WTC11 (cell line): ENCODE results near the gene IL36G. TPM values are rescaled to one million over a fixed set of nuclear protein-coding genes. Genes with fewer than 3 reads are reported as not detected.

Experiments used
- ATAC-seq: fragments of 200-7000 bp; cut with Tn5 transposase; 2 replicates; pipeline ENCODE4 v1.10.0; 2021; ENCODE audit warnings: mild to moderate bottlenecking, moderate library complexity
- CTCF ChIA-PET: fragments of 300-600 bp; sonication (Branson Sonifier 250); formaldehyde crosslinking; loops from one replicate; lab custom pipeline; 2021; ENCODE audit warnings: antibody characterized with exemption; lab: Charles Lee
- POLR2A ChIA-PET: fragments of 350-600 bp; sonication (Branson Sonifier 250); formaldehyde crosslinking; loops from one replicate; lab custom pipeline; 2021; ENCODE audit warnings: antibody characterized with exemption; lab: Charles Lee
- DNase-seq: peaks from one replicate; pipeline ENCODE4 v3.0.0; 2021; ENCODE audit warnings: low spot score
- H3K27ac Mint-ChIP-seq: 2 replicates; pipeline ENCODE4 v1.8.0; 2021; ENCODE audit warnings: mixed read lengths
- H3K27me3 Mint-ChIP-seq: 2 replicates; pipeline ENCODE4 v1.8.0; 2021; ENCODE audit warnings: low read depth, mild to moderate bottlenecking, moderate library complexity, mixed read lengths
- H3K36me3 Mint-ChIP-seq: 2 replicates; pipeline ENCODE4 v1.8.0; 2021; ENCODE audit warnings: mixed read lengths
- H3K4me1 Mint-ChIP-seq: 2 replicates; pipeline ENCODE4 v1.8.0; 2022; ENCODE audit warnings: mixed read lengths
- H3K4me3 Mint-ChIP-seq: 2 replicates; pipeline ENCODE4 v1.8.0; 2021; ENCODE audit warnings: mild to moderate bottlenecking, moderate library complexity, mixed read lengths
- H3K9me3 Mint-ChIP-seq: 2 replicates; pipeline ENCODE4 v1.8.0; 2021; ENCODE audit warnings: mixed read lengths
- AFF4 ChIP-seq: sonication (generic); formaldehyde crosslinking; IDR thresholded peaks from 2 replicates; pipeline ENCODE4 v1.8.1; 2023; ENCODE audit warnings: mild to moderate bottlenecking, missing genetic modification reagents, borderline replicate concordance
- ATF1 ChIP-seq: sonication (generic); formaldehyde crosslinking; IDR thresholded peaks from 2 replicates; pipeline ENCODE4 v1.8.1; 2023; ENCODE audit warnings: mild to moderate bottlenecking, moderate library complexity, missing genetic modification reagents
- ATF3 ChIP-seq: sonication (generic); formaldehyde crosslinking; conservative IDR thresholded peaks from 2 replicates; pipeline ENCODE4 v1.8.1; 2022; ENCODE audit warnings: mild to moderate bottlenecking, missing genetic modification reagents
- ATF6 ChIP-seq: sonication (generic); formaldehyde crosslinking; IDR thresholded peaks from 2 replicates; pipeline ENCODE4 v1.8.1; 2023; ENCODE audit warnings: mild to moderate bottlenecking, missing genetic modification reagents
- CDX4 ChIP-seq: fragments of 250-450 bp; sonication (Bioruptor Pico); IDR thresholded peaks from 2 replicates; pipeline ENCODE4 v1.9.0; 2021; ENCODE audit warnings: moderate library complexity, mild to moderate bottlenecking, inconsistent platforms, borderline replicate concordance
- CREB1 ChIP-seq: sonication (generic); formaldehyde crosslinking; IDR thresholded peaks from 2 replicates; pipeline ENCODE4 v1.8.0; 2023; ENCODE audit warnings: mild to moderate bottlenecking, missing genetic modification reagents
- ELF4 ChIP-seq: sonication (generic); formaldehyde crosslinking; IDR thresholded peaks from 2 replicates; pipeline ENCODE4 v1.8.1; 2022; ENCODE audit warnings: low read depth, mild to moderate bottlenecking, moderate library complexity, missing genetic modification reagents
- EMX1 ChIP-seq: fragments of 250-450 bp; sonication (Bioruptor Pico); IDR thresholded peaks from 2 replicates; pipeline ENCODE4 v1.8.0; 2021; ENCODE audit warnings: mild to moderate bottlenecking
- FOXK1 ChIP-seq: sonication (generic); formaldehyde crosslinking; IDR thresholded peaks from 2 replicates; pipeline ENCODE4 v1.8.0; 2022; ENCODE audit warnings: mild to moderate bottlenecking, moderate library complexity, missing genetic modification reagents
- FOXP1 ChIP-seq: sonication (generic); formaldehyde crosslinking; IDR thresholded peaks from 2 replicates; pipeline ENCODE4 v1.8.0; 2022; ENCODE audit warnings: missing genetic modification reagents, mild to moderate bottlenecking, moderate library complexity, borderline replicate concordance
- GABPB1 ChIP-seq: sonication (generic); formaldehyde crosslinking; IDR thresholded peaks from 2 replicates; pipeline ENCODE4 v1.8.1; 2023; ENCODE audit warnings: mild to moderate bottlenecking, missing genetic modification reagents
- JUN ChIP-seq: sonication (generic); formaldehyde crosslinking; IDR thresholded peaks from 2 replicates; pipeline ENCODE4 v1.8.0; 2023; ENCODE audit warnings: mild to moderate bottlenecking, missing genetic modification reagents
- NFYB ChIP-seq: sonication (generic); formaldehyde crosslinking; conservative IDR thresholded peaks from 2 replicates; pipeline ENCODE4 v1.8.0; 2022; ENCODE audit warnings: low read depth, missing genetic modification reagents
- PRDM15 ChIP-seq: sonication (generic); formaldehyde crosslinking; IDR thresholded peaks from 2 replicates; pipeline ENCODE4 v1.8.0; 2022; ENCODE audit warnings: missing genetic modification reagents
- PREB ChIP-seq: sonication (generic); formaldehyde crosslinking; IDR thresholded peaks from 2 replicates; pipeline ENCODE4 v1.8.1; 2022; ENCODE audit warnings: mild to moderate bottlenecking, missing genetic modification reagents, moderate library complexity, borderline replicate concordance
- SOX15 ChIP-seq: fragments of 250-450 bp; sonication (Bioruptor Pico); IDR thresholded peaks from 2 replicates; pipeline ENCODE4 v1.9.0; 2021; ENCODE audit warnings: mild to moderate bottlenecking
- TP53 ChIP-seq: sonication (generic); formaldehyde crosslinking; IDR thresholded peaks from 2 replicates; pipeline ENCODE4 v1.8.1; 2023; ENCODE audit warnings: mild to moderate bottlenecking, missing genetic modification reagents
- ZNF416 ChIP-seq: fragments of 250-450 bp; sonication (Bioruptor Pico); IDR thresholded peaks from 2 replicates; pipeline ENCODE4 v1.9.0; 2021; ENCODE audit warnings: mild to moderate bottlenecking, inconsistent platforms
- total RNA-seq: library from RNA; stranded (reverse); gene quantifications from 3 replicates; pipeline ENCODE4 v1.2.3, GENCODE V29; 2021

The IL36G gene
- total RNA-seq, 1 experiment from 2014 or later = not detected

- no peaks in the 10 kb centered on the region for H3K4me1 Mint-ChIP-seq
- POLR2A ChIA-PET = no interaction called here
These were observed 19.3 kb downstream of the IL36G start for GRCh38 chr2:112997151-112997550.

More at GRCh38 chr2:112997151-112997550, 19.3 kb downstream of the IL36G start:
- no peak for TF ChIP-seq ELF4 (CRISPR knock-in tag)
- no peak for TF ChIP-seq JUN (CRISPR knock-in tag)
- TF ChIP-seq CDX4 (CRISPR knock-in tag) = no peak
- TF ChIP-seq GABPB1 (CRISPR knock-in tag) = no peak
- TF ChIP-seq PRDM15 (CRISPR knock-in tag) = no peak
- TF ChIP-seq ZNF416 (CRISPR knock-in tag) = no peak
- no peak for TF ChIP-seq EMX1 (CRISPR knock-in tag)
- no peak for TF ChIP-seq CREB1 (CRISPR knock-in tag)
- no peak for TF ChIP-seq ATF3 (CRISPR knock-in tag)
- TF ChIP-seq AFF4 (CRISPR knock-in tag) = no peak
- TF ChIP-seq FOXP1 (CRISPR knock-in tag) = no peak
- no peak for TF ChIP-seq ATF1
- no peak for TF ChIP-seq NFYB
- TF ChIP-seq TP53 (CRISPR knock-in tag) = no peak
- TF ChIP-seq ATF6 = no peak
- TF ChIP-seq PREB (CRISPR knock-in tag) = no peak
- no peak for TF ChIP-seq FOXK1 (CRISPR knock-in tag)
- TF ChIP-seq SOX15 (CRISPR knock-in tag) = no peak
- Mint-ChIP-seq H3K36me3 (peaks cover 20% of the 10 kb centered on the region), H3K27ac (no peak overlapping the region), H3K9me3 (peaks cover 59% of the 10 kb centered on the region), H3K4me3 (no peak overlapping the region), H3K27me3 (peaks cover 42% of the 10 kb centered on the region)
- CTCF ChIA-PET = no interaction called here
- ATAC-seq (no peak), DNase-seq (no peak)
